WTC11 (cell line): ENCODE data around the gene ESRP2. TPM values are rescaled to one million over a fixed set of nuclear protein-coding genes. Genes with fewer than 3 reads are reported as not detected.

Experiments used
- ATAC-seq: fragments of 200-7000 bp; cut with Tn5 transposase; 2 replicates; pipeline ENCODE4 v1.10.0; 2021; ENCODE audit warnings: mild to moderate bottlenecking, moderate library complexity
- CTCF ChIA-PET: fragments of 300-600 bp; sonication (Branson Sonifier 250); formaldehyde crosslinking; loops from one replicate; lab custom pipeline; 2021; ENCODE audit warnings: antibody characterized with exemption; lab: Charles Lee
- POLR2A ChIA-PET: fragments of 350-600 bp; sonication (Branson Sonifier 250); formaldehyde crosslinking; loops from one replicate; lab custom pipeline; 2021; ENCODE audit warnings: antibody characterized with exemption; lab: Charles Lee
- DNase-seq: peaks from one replicate; pipeline ENCODE4 v3.0.0; 2021; ENCODE audit warnings: low spot score
- H3K27ac Mint-ChIP-seq: 2 replicates; pipeline ENCODE4 v1.8.0; 2021; ENCODE audit warnings: mixed read lengths
- H3K27me3 Mint-ChIP-seq: 2 replicates; pipeline ENCODE4 v1.8.0; 2021; ENCODE audit warnings: low read depth, mild to moderate bottlenecking, moderate library complexity, mixed read lengths
- H3K36me3 Mint-ChIP-seq: 2 replicates; pipeline ENCODE4 v1.8.0; 2021; ENCODE audit warnings: mixed read lengths
- H3K4me1 Mint-ChIP-seq: 2 replicates; pipeline ENCODE4 v1.8.0; 2022; ENCODE audit warnings: mixed read lengths
- H3K4me3 Mint-ChIP-seq: 2 replicates; pipeline ENCODE4 v1.8.0; 2021; ENCODE audit warnings: mild to moderate bottlenecking, moderate library complexity, mixed read lengths
- H3K9me3 Mint-ChIP-seq: 2 replicates; pipeline ENCODE4 v1.8.0; 2021; ENCODE audit warnings: mixed read lengths
- ATF1 ChIP-seq: sonication (generic); formaldehyde crosslinking; IDR thresholded peaks from 2 replicates; pipeline ENCODE4 v1.8.1; 2023; ENCODE audit warnings: mild to moderate bottlenecking, moderate library complexity, missing genetic modification reagents
- CREM ChIP-seq: sonication (generic); formaldehyde crosslinking; IDR thresholded peaks from 2 replicates; pipeline ENCODE4 v1.8.1; 2022; ENCODE audit warnings: mild to moderate bottlenecking, missing genetic modification reagents, moderate library complexity
- EMX1 ChIP-seq: fragments of 250-450 bp; sonication (Bioruptor Pico); IDR thresholded peaks from 2 replicates; pipeline ENCODE4 v1.8.0; 2021; ENCODE audit warnings: mild to moderate bottlenecking
- ESRRA ChIP-seq: sonication (generic); formaldehyde crosslinking; IDR thresholded peaks from 2 replicates; pipeline ENCODE4 v1.8.1; 2022; ENCODE audit warnings: mild to moderate bottlenecking, missing genetic modification reagents, borderline replicate concordance
- HMGA2 ChIP-seq: fragments of 250-450 bp; sonication (Bioruptor Pico); IDR thresholded peaks from 2 replicates; pipeline ENCODE4 v1.4.0; 2021; ENCODE audit warnings: mild to moderate bottlenecking, moderate library complexity
- JUN ChIP-seq: sonication (generic); formaldehyde crosslinking; IDR thresholded peaks from 2 replicates; pipeline ENCODE4 v1.8.0; 2023; ENCODE audit warnings: mild to moderate bottlenecking, missing genetic modification reagents
- KAT7 ChIP-seq: sonication (generic); formaldehyde crosslinking; IDR thresholded peaks from 2 replicates; pipeline ENCODE4 v1.8.1; 2023; ENCODE audit warnings: missing genetic modification reagents, mild to moderate bottlenecking, borderline replicate concordance
- NFE2L1 ChIP-seq: sonication (generic); formaldehyde crosslinking; IDR thresholded peaks from 2 replicates; pipeline ENCODE4 v1.8.1; 2023; ENCODE audit warnings: missing genetic modification reagents
- NR1H2 ChIP-seq: sonication (generic); formaldehyde crosslinking; IDR thresholded peaks from 2 replicates; pipeline ENCODE4 v1.9.0; 2021; ENCODE audit warnings: mild to moderate bottlenecking, moderate library complexity, missing genetic modification reagents
- NR2C2 ChIP-seq: sonication (generic); formaldehyde crosslinking; IDR thresholded peaks from 2 replicates; pipeline ENCODE4 v1.8.0; 2022; ENCODE audit warnings: mild to moderate bottlenecking, missing genetic modification reagents
- PRRX2 ChIP-seq: fragments of 250-450 bp; sonication (Bioruptor Pico); IDR thresholded peaks from 2 replicates; pipeline ENCODE4 v1.8.0; 2021; ENCODE audit warnings: mild to moderate bottlenecking
- ZBTB21 ChIP-seq: sonication (generic); formaldehyde crosslinking; IDR thresholded peaks from 2 replicates; pipeline ENCODE4 v1.8.1; 2023; ENCODE audit warnings: mild to moderate bottlenecking, missing genetic modification reagents, borderline replicate concordance
- ZNF121 ChIP-seq: sonication (generic); formaldehyde crosslinking; IDR thresholded peaks from 2 replicates; pipeline ENCODE4 v1.8.0; 2023; ENCODE audit warnings: missing genetic modification reagents
- ZNF138 ChIP-seq: sonication (generic); formaldehyde crosslinking; conservative IDR thresholded peaks from 2 replicates; pipeline ENCODE4 v1.8.1; 2022; ENCODE audit warnings: mild to moderate bottlenecking, moderate library complexity, missing genetic modification reagents
- ZNF317 ChIP-seq: sonication (generic); formaldehyde crosslinking; IDR thresholded peaks from 2 replicates; pipeline ENCODE4 v1.8.1; 2023; ENCODE audit warnings: low read depth, mild to moderate bottlenecking, moderate library complexity, missing genetic modification reagents, borderline replicate concordance
- ZNF423 ChIP-seq: fragments of 250-450 bp; sonication (Bioruptor Pico); IDR thresholded peaks from 2 replicates; pipeline ENCODE4 v2.1.2; 2022; ENCODE audit warnings: mild to moderate bottlenecking, moderate library complexity
- total RNA-seq: library from RNA; stranded (reverse); gene quantifications from 3 replicates; pipeline ENCODE4 v1.2.3, GENCODE V29; 2021
- TF ChIP-seq, protein P1 (sequence below): sonication (generic); formaldehyde crosslinking; IDR thresholded peaks from 2 replicates; pipeline ENCODE4 v1.8.1; 2022; ENCODE audit warnings: mild to moderate bottlenecking, missing genetic modification reagents, moderate library complexity, borderline replicate concordance
- TF ChIP-seq, protein P2 (sequence below): sonication (generic); formaldehyde crosslinking; IDR thresholded peaks from 2 replicates; pipeline ENCODE4 v1.8.1; 2023; ENCODE audit warnings: mild to moderate bottlenecking, moderate library complexity, missing genetic modification reagents
- TF ChIP-seq, protein P3 (sequence below): sonication (generic); formaldehyde crosslinking; IDR thresholded peaks from 2 replicates; pipeline ENCODE4 v1.8.1; 2022; ENCODE audit warnings: low read depth, mild to moderate bottlenecking, moderate library complexity, missing genetic modification reagents, borderline replicate concordance
- TF ChIP-seq, protein P4 (sequence below): sonication (generic); formaldehyde crosslinking; IDR thresholded peaks from 2 replicates; pipeline ENCODE4 v1.8.0; 2023; ENCODE audit warnings: missing genetic modification reagents
- TF ChIP-seq, protein P5 (sequence below): sonication (generic); formaldehyde crosslinking; IDR thresholded peaks from 2 replicates; pipeline ENCODE4 v1.8.0; 2022; ENCODE audit warnings: mild to moderate bottlenecking, missing genetic modification reagents
- TF ChIP-seq, protein P6 (sequence below): sonication (generic); formaldehyde crosslinking; IDR thresholded peaks from 2 replicates; pipeline ENCODE4 v1.8.1; 2022; ENCODE audit warnings: mild to moderate bottlenecking, moderate library complexity, missing genetic modification reagents
- TF ChIP-seq, protein P7 (sequence below): fragments of 250-450 bp; sonication (Bioruptor Pico); IDR thresholded peaks from 2 replicates; pipeline ENCODE4 v1.9.0; 2021; ENCODE audit warnings: mild to moderate bottlenecking
- TF ChIP-seq, protein P8 (sequence below): sonication (generic); formaldehyde crosslinking; IDR thresholded peaks from 2 replicates; pipeline ENCODE4 v1.8.0; 2022; ENCODE audit warnings: mild to moderate bottlenecking, missing genetic modification reagents

The ESRP2 gene
- total RNA-seq, 1 experiment from 2014 or later: 55.0 TPM

DNA sequence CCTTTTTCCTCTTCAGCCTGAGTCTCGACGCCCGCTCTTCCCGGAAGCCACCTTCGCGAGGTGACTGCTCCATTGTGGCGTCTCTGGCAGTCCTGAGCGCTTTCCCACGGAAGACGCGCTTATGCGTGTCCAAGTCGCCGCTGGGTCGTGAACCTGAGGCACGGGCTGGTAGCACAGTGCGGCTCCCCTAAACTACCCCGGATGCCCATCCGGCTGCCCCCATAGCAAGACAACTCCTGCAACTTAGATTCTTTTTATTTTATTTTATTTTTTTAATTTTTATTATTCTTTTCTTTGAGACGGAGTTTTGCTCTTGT lies 2.1 kb upstream of the ESRP2 start:
- H3K4me1 Mint-ChIP-seq: peaks cover 24% of the 10 kb centered on the region
- TF ChIP-seq HMGA2 (CRISPR knock-in tag) (no peak), NFE2L1 (CRISPR knock-in tag) (0 out of 2 replicates have a peak, but pooled peaks have one; percentile 61)
- TF ChIP-seq, all 79 proteins: peak for 1
- ChIA-PET CTCF (interaction anchor here (0.7 to 5.1 kb wide), 7 partner anchors 24 to 294 kb away, joined by 3 to 46 read pairs (median 9); partner anchors contain the start of genes LCAT, NFATC3 and SLC7A6), POLR2A (interaction anchor here (0.5 to 4.2 kb wide), 6 partner anchors 10 to 346 kb away, joined by 3 to 39 read pairs (median 4); partner anchors contain the start of genes NFATC3 and SLC7A6)
- ATAC-seq: no peak
- Mint-ChIP-seq H3K4me3 (peak overlapping the region; percentile 71), H3K36me3 (peaks cover 5% of the 10 kb centered on the region; the same call in 1 of the 2 replicates), H3K9me3 (no peaks in the 10 kb centered on the region), H3K27ac (peak overlapping the region; percentile 97), H3K27me3 (peaks cover 19% of the 10 kb centered on the region)
- no peak for DNase-seq

DNA sequence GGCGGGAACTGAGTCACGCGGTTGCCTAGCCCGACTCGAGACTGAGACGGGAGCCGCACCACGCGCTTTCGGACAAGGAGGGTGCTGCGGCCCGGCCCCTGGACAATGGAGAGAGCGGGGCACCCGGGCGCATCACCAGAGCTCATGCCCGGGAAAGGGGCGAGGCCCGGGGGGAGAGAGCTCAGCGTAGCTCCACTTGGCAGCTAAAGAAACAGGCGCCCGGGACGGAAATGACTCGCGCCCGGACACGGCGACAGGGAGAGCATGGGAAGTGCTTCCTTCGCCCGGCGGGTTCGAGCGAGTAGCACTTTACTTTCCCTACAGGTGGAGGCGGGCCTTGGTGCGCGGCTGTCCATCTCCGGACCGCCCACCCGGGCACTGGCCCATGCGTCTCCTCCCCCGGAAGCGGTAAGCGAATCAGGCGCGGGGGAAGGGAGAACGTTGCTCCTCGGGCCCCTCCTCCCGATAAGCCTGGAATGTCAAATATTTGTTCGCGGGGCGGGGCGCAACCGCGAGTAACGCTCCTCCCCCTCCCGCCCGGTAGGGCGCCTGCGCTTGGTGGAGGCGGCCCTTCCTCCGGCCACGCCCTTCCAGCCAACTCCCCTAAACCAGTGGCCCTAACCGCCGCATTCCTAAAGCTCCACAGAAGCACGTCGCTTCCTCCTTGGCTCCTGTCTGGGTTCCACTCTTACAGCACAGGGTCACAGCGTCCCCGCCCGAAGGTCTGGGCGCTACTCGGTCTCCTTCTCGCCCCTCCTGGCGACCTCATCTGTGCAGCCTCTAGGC lies 1.5 kb upstream of the ESRP2 start:
- peak; percentile 99 for DNase-seq
- CTCF ChIA-PET: interaction anchor here (0.6 to 5.1 kb wide), 8 partner anchors 24 to 294 kb away, joined by 3 to 46 read pairs (median 6); partner anchors contain the start of genes LCAT, NFATC3, PRMT7 and SLC7A6
- POLR2A ChIA-PET: interaction anchor here (0.5 to 4.2 kb wide), 8 partner anchors 9 to 346 kb away, joined by 3 to 39 read pairs (median 4); partner anchors contain the start of genes NFATC3 and SLC7A6
- peaks cover 24% of the 10 kb centered on the region for H3K4me1 Mint-ChIP-seq
- peak overlapping the region; percentile 98 for H3K27ac Mint-ChIP-seq
- peak; percentile 79 for ATAC-seq
- no peaks in the 10 kb centered on the region for H3K9me3 Mint-ChIP-seq
- H3K27me3 Mint-ChIP-seq: peaks cover 14% of the 10 kb centered on the region
- peak overlapping the region; percentile 94 for H3K4me3 Mint-ChIP-seq
- H3K36me3 Mint-ChIP-seq: peaks cover 5% of the 10 kb centered on the region; the same call in 1 of the 2 replicates
- TF ChIP-seq, protein P1, sequence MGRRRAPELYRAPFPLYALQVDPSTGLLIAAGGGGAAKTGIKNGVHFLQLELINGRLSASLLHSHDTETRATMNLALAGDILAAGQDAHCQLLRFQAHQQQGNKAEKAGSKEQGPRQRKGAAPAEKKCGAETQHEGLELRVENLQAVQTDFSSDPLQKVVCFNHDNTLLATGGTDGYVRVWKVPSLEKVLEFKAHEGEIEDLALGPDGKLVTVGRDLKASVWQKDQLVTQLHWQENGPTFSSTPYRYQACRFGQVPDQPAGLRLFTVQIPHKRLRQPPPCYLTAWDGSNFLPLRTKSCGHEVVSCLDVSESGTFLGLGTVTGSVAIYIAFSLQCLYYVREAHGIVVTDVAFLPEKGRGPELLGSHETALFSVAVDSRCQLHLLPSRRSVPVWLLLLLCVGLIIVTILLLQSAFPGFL (CRISPR knock-in tag): no peak
- TF ChIP-seq EMX1 (CRISPR knock-in tag): no peak
- no peak for TF ChIP-seq KAT7 (CRISPR knock-in tag)
- no peak for TF ChIP-seq PRRX2 (CRISPR knock-in tag)
- no peak for TF ChIP-seq CREM
- TF ChIP-seq ZNF138 (CRISPR knock-in tag): peak; percentile 77
- 0 out of 2 replicates have a peak, but pooled peaks have one; percentile 45 for TF ChIP-seq ESRRA (CRISPR knock-in tag)
- TF ChIP-seq, protein P2, sequence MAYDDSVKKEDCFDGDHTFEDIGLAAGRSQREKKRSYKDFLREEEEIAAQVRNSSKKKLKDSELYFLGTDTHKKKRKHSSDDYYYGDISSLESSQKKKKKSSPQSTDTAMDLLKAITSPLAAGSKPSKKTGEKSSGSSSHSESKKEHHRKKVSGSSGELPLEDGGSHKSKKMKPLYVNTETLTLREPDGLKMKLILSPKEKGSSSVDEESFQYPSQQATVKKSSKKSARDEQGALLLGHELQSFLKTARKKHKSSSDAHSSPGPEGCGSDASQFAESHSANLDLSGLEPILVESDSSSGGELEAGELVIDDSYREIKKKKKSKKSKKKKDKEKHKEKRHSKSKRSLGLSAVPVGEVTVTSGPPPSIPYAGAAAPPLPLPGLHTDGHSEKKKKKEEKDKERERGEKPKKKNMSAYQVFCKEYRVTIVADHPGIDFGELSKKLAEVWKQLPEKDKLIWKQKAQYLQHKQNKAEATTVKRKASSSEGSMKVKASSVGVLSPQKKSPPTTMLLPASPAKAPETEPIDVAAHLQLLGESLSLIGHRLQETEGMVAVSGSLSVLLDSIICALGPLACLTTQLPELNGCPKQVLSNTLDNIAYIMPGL: peak; percentile 35; the same call in 1 of the 2 replicates
- no peak for TF ChIP-seq ZNF423 (CRISPR knock-in tag)
- TF ChIP-seq ZNF121 (CRISPR knock-in tag): no peak
- TF ChIP-seq, protein P3, sequence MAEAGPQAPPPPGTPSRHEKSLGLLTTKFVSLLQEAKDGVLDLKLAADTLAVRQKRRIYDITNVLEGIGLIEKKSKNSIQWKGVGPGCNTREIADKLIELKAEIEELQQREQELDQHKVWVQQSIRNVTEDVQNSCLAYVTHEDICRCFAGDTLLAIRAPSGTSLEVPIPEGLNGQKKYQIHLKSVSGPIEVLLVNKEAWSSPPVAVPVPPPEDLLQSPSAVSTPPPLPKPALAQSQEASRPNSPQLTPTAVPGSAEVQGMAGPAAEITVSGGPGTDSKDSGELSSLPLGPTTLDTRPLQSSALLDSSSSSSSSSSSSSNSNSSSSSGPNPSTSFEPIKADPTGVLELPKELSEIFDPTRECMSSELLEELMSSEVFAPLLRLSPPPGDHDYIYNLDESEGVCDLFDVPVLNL (CRISPR knock-in tag): no peak
- no peak for TF ChIP-seq ZNF317
- peak; percentile 73; the same call in 1 of the 2 replicates for TF ChIP-seq ZBTB21 (CRISPR knock-in tag)
- TF ChIP-seq, protein P4, sequence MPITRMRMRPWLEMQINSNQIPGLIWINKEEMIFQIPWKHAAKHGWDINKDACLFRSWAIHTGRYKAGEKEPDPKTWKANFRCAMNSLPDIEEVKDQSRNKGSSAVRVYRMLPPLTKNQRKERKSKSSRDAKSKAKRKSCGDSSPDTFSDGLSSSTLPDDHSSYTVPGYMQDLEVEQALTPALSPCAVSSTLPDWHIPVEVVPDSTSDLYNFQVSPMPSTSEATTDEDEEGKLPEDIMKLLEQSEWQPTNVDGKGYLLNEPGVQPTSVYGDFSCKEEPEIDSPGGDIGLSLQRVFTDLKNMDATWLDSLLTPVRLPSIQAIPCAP (CRISPR knock-in tag): no peak
- TF ChIP-seq, protein P5, sequence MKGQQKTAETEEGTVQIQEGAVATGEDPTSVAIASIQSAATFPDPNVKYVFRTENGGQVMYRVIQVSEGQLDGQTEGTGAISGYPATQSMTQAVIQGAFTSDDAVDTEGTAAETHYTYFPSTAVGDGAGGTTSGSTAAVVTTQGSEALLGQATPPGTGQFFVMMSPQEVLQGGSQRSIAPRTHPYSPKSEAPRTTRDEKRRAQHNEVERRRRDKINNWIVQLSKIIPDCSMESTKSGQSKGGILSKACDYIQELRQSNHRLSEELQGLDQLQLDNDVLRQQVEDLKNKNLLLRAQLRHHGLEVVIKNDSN (CRISPR knock-in tag): no peak
- TF ChIP-seq JUN (CRISPR knock-in tag): no peak
- TF ChIP-seq, protein P6, sequence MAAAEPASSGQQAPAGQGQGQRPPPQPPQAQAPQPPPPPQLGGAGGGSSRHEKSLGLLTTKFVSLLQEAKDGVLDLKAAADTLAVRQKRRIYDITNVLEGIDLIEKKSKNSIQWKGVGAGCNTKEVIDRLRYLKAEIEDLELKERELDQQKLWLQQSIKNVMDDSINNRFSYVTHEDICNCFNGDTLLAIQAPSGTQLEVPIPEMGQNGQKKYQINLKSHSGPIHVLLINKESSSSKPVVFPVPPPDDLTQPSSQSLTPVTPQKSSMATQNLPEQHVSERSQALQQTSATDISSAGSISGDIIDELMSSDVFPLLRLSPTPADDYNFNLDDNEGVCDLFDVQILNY (CRISPR knock-in tag): peak; percentile 88; the same call in 1 of the 2 replicates
- no peak for TF ChIP-seq ATF1
- TF ChIP-seq, protein P7, sequence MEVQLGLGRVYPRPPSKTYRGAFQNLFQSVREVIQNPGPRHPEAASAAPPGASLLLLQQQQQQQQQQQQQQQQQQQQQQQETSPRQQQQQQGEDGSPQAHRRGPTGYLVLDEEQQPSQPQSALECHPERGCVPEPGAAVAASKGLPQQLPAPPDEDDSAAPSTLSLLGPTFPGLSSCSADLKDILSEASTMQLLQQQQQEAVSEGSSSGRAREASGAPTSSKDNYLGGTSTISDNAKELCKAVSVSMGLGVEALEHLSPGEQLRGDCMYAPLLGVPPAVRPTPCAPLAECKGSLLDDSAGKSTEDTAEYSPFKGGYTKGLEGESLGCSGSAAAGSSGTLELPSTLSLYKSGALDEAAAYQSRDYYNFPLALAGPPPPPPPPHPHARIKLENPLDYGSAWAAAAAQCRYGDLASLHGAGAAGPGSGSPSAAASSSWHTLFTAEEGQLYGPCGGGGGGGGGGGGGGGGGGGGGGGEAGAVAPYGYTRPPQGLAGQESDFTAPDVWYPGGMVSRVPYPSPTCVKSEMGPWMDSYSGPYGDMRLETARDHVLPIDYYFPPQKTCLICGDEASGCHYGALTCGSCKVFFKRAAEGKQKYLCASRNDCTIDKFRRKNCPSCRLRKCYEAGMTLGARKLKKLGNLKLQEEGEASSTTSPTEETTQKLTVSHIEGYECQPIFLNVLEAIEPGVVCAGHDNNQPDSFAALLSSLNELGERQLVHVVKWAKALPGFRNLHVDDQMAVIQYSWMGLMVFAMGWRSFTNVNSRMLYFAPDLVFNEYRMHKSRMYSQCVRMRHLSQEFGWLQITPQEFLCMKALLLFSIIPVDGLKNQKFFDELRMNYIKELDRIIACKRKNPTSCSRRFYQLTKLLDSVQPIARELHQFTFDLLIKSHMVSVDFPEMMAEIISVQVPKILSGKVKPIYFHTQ (CRISPR knock-in tag): no peak; the same call in 1 of the 2 replicates
- TF ChIP-seq NR1H2 (CRISPR knock-in tag): no peak
- TF ChIP-seq NR2C2 (CRISPR knock-in tag): no peak
- TF ChIP-seq, protein P8, sequence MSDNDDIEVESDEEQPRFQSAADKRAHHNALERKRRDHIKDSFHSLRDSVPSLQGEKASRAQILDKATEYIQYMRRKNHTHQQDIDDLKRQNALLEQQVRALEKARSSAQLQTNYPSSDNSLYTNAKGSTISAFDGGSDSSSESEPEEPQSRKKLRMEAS (CRISPR knock-in tag): peak; percentile 36; the same call in 1 of the 2 replicates
- no peak for TF ChIP-seq NFE2L1 (CRISPR knock-in tag)
